ENCODE results near the gene PPP1R1C. TPM values are rescaled to one million over a fixed set of nuclear protein-coding genes. Genes with fewer than 3 reads are reported as not detected.

The PPP1R1C gene
- total and polyA plus RNA-seq, 2 of the 13 experiments (the other 11 are each of a cell fraction or from before 2014, with no cell fraction given), result 1.5 to 3.5 TPM

DNA sequence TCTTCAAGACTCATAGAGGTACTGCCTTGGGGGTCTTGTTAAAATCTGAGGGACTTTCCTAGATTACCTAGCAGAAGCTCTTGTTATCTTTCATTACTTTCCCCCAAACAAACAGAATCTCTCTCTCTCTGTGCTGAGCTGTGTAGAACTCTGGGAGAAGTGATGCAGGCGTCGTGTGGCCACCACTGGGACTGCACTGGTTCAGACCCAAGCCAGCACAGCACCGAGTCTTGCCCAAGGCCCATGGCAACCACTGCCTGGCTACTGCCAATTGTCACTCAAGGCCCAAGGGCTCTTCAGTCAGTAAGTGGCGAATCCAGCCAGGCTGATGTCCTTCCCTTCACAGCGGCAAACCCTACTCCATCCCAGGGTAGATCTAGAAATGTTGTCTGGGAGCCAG is 28.6 kb downstream of the PPP1R1C start:
- BruUV-seq (replicated peaks), result no TSS peak
- no peaks in the 10 kb centered on the region for H3K79me2 ChIP-seq (ENCODE audit: insufficient read depth, low read length)
- H3K9me3 ChIP-seq (ENCODE audit: low read length), result peaks cover 33% of the 10 kb centered on the region; the same call in 1 of the 2 replicates
- H3K4me3 ChIP-seq (replicated peaks in 1 of 3; ENCODE audit: insufficient read depth in 1 of 3, low read depth in 2 of 3, low read length in 3 of 3), result no peak overlapping the region
- no peak overlapping the region for H2AFZ ChIP-seq (ENCODE audit: low read length)
- peak; percentile 95 for ATAC-seq
- ChIA-PET CTCF (ENCODE audit: low intra/inter-chr PET ratio, low total read pairs) (no interaction called here), POLR2A (no interaction called here)
- FAIRE-seq, result no peak
- H3K36me3 ChIP-seq (replicated peaks in 1 of 2; ENCODE audit: control insufficient read depth in 1 of 2, insufficient read depth in 2 of 2, low read length in 2 of 2), result no peaks in the 10 kb centered on the region
- no peak overlapping the region for H3K4me2 ChIP-seq (ENCODE audit: low read depth, low read length)
- in situ Hi-C loops (cut with HindIII; ENCODE audit: extremely low pct_ligation_motif_present, low pct_unique_long_range_greater_than_20kb) (no loop called here), intact Hi-C loops (cut with micrococcal nuclease; ENCODE audit: unreplicated experiment) (no loop called here)
- H3K27me3 ChIP-seq (ENCODE audit: control insufficient read depth in 1 of 2, insufficient read depth in 2 of 2, low read length in 2 of 2), result no peaks in the 10 kb centered on the region
- no peaks in the 10 kb centered on the region for H3K4me1 ChIP-seq (ENCODE audit: insufficient read depth, low read length)
- no peak for DNase-seq (ENCODE audit: low spot score)
- H4K20me1 ChIP-seq (ENCODE audit: insufficient read depth, low read length), result no peaks in the 10 kb centered on the region
- WGBS (ENCODE audit: low lambda C conversion rate), result 47% methylated on average over 5 of the region's 5 CpGs
- no peak overlapping the region for H3K27ac ChIP-seq (ENCODE audit: extremely low read length, insufficient read depth, low read length)
- TF ChIP-seq, protein P1, sequence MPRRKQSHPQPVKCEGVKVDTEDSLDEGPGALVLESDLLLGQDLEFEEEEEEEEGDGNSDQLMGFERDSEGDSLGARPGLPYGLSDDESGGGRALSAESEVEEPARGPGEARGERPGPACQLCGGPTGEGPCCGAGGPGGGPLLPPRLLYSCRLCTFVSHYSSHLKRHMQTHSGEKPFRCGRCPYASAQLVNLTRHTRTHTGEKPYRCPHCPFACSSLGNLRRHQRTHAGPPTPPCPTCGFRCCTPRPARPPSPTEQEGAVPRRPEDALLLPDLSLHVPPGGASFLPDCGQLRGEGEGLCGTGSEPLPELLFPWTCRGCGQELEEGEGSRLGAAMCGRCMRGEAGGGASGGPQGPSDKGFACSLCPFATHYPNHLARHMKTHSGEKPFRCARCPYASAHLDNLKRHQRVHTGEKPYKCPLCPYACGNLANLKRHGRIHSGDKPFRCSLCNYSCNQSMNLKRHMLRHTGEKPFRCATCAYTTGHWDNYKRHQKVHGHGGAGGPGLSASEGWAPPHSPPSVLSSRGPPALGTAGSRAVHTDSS (CRISPR knock-in tag; conservative IDR thresholded peaks at IDR 0.05), result no peak
- TF ChIP-seq ZNF143 (CRISPR knock-in tag; IDR thresholded peaks at IDR 0.05), result no peak
- no peak for TF ChIP-seq E2F1 (CRISPR knock-in tag; IDR thresholded peaks at IDR 0.05)
- no peak for TF ChIP-seq ZFP36L2 (CRISPR knock-in tag; IDR thresholded peaks at IDR 0.05)
- no peak for TF ChIP-seq ZNF580 (CRISPR knock-in tag; IDR thresholded peaks at IDR 0.05; ENCODE audit: borderline replicate concordance, low read depth)
- no peak for TF ChIP-seq ZNF414 (CRISPR knock-in tag; IDR thresholded peaks at IDR 0.05)
- TF ChIP-seq, protein P2, sequence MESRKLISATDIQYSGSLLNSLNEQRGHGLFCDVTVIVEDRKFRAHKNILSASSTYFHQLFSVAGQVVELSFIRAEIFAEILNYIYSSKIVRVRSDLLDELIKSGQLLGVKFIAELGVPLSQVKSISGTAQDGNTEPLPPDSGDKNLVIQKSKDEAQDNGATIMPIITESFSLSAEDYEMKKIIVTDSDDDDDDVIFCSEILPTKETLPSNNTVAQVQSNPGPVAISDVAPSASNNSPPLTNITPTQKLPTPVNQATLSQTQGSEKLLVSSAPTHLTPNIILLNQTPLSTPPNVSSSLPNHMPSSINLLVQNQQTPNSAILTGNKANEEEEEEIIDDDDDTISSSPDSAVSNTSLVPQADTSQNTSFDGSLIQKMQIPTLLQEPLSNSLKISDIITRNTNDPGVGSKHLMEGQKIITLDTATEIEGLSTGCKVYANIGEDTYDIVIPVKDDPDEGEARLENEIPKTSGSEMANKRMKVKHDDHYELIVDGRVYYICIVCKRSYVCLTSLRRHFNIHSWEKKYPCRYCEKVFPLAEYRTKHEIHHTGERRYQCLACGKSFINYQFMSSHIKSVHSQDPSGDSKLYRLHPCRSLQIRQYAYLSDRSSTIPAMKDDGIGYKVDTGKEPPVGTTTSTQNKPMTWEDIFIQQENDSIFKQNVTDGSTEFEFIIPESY (CRISPR knock-in tag; IDR thresholded peaks at IDR 0.05), result no peak
- TF ChIP-seq ZNF644 (CRISPR knock-in tag; IDR thresholded peaks at IDR 0.05; ENCODE audit: low read depth), result no peak
- no peak for TF ChIP-seq NFYB (CRISPR knock-in tag; IDR thresholded peaks at IDR 0.05)
- no peak for TF ChIP-seq PCBP1 (IDR thresholded peaks at IDR 0.05; ENCODE audit: borderline replicate concordance, low read depth, low read length)
- TF ChIP-seq, protein P3, sequence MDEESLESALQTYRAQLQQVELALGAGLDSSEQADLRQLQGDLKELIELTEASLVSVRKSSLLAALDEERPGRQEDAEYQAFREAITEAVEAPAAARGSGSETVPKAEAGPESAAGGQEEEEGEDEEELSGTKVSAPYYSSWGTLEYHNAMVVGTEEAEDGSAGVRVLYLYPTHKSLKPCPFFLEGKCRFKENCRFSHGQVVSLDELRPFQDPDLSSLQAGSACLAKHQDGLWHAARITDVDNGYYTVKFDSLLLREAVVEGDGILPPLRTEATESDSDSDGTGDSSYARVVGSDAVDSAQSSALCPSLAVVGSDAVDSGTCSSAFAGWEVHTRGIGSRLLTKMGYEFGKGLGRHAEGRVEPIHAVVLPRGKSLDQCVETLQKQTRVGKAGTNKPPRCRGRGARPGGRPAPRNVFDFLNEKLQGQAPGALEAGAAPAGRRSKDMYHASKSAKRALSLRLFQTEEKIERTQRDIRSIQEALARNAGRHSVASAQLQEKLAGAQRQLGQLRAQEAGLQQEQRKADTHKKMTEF (CRISPR knock-in tag; IDR thresholded peaks at IDR 0.05), result no peak
- no peak for TF ChIP-seq ZNF777 (CRISPR knock-in tag; IDR thresholded peaks at IDR 0.05)
- no peak overlapping the region for H3K9ac ChIP-seq (ENCODE audit: insufficient read depth, low read depth, low read length)
